IMR-90 (cell line): ENCODE results near the gene RAB27B. TPM values are rescaled to one million over a fixed set of nuclear protein-coding genes. Genes with fewer than 3 reads are reported as not detected.

Experiments
- ATAC-seq: fragments of 200-7000 bp; cut with Tn5 transposase; 2 replicates; pipeline ENCODE4 v1.9.1; 2020; ENCODE audit warnings: low read depth, mild to moderate bottlenecking, moderate library complexity
- BruUV-seq: library from RNA; stranded (reverse); fragments of 400-500 nt; replicated peaks from 2 replicates; lab custom pipeline; 2021; lab: Mats Ljungman, UMichigan
- CTCF ChIA-PET: fragments of 300-600 bp; formaldehyde crosslinking; extraction: SDS; loops from one replicate; lab custom pipeline; 2021; ENCODE audit warnings: antibody characterized with exemption; lab: Yijun Ruan, JAX
- POLR2A ChIA-PET: fragments of 300-600 bp; sonication (Branson Sonifier 250); formaldehyde crosslinking; loops from one replicate; lab custom pipeline; 2022; ENCODE audit warnings: antibody characterized with exemption; ENCODE audit not compliant: unreplicated experiment; lab: Charles Lee
- DNase-seq: peaks from one replicate; pipeline ENCODE4 v3.0.0; 2013
- H2AFZ ChIP-seq: replicated peaks from 2 replicates; pipeline ENCODE3; 2013; ENCODE audit warnings: low read length, mild to moderate bottlenecking; ENCODE audit not compliant: poor library complexity
- H2AK5ac ChIP-seq: 2 replicates; pipeline ENCODE4 v1.6.1; 2013; ENCODE audit warnings: low read depth, low read length, inconsistent platforms
- H2AK9ac ChIP-seq: replicated peaks from 2 replicates; pipeline ENCODE3; 2013; ENCODE audit warnings: mild to moderate bottlenecking, low read depth, low read length, moderate library complexity; ENCODE audit not compliant: poor library complexity
- H2BK120ac ChIP-seq: 2 replicates; pipeline ENCODE4 v1.6.1; 2013; ENCODE audit warnings: low read depth, low read length, inconsistent platforms
- H2BK15ac ChIP-seq: 3 replicates; pipeline ENCODE4 v1.6.1; 2013; ENCODE audit warnings: low read depth, low read length, inconsistent platforms
- H2BK20ac ChIP-seq: 2 replicates; pipeline ENCODE4 v1.6.1; 2013; ENCODE audit warnings: low read depth, mild to moderate bottlenecking, inconsistent platforms, low read length, moderate library complexity
- H2BK5ac ChIP-seq: 2 replicates; pipeline ENCODE4 v1.6.1; 2013; ENCODE audit warnings: mild to moderate bottlenecking, low read depth, low read length, inconsistent platforms; ENCODE audit not compliant: poor library complexity, severe bottlenecking
- H3K14ac ChIP-seq: replicated peaks from 2 replicates; pipeline ENCODE4 v1.6.1; 2013; ENCODE audit warnings: low read depth, low read length, inconsistent platforms
- H3K18ac ChIP-seq: 2 replicates; pipeline ENCODE4 v1.6.1; 2013; ENCODE audit warnings: low read depth, low read length, control low read depth
- H3K23ac ChIP-seq: 2 replicates; pipeline ENCODE4 v1.6.1; 2013; ENCODE audit warnings: low read depth, low read length, inconsistent platforms
- H3K27ac ChIP-seq: 2 replicates; pipeline ENCODE4 v1.5.1; 2013; ENCODE audit warnings: mild to moderate bottlenecking, control low read depth, low read length; ENCODE audit not compliant: insufficient read depth
- H3K27me3 ChIP-seq: 2 replicates; pipeline ENCODE4 v1.6.1; 2013; ENCODE audit warnings: low read length; ENCODE audit not compliant: control insufficient read depth, insufficient read depth
- H3K36me3 ChIP-seq: 2 replicates; pipeline ENCODE4 v1.6.1; 2013; ENCODE audit warnings: low read length, mixed read lengths; ENCODE audit not compliant: control insufficient read depth, insufficient read depth
- H3K4ac ChIP-seq: 2 replicates; pipeline ENCODE4 v1.6.1; 2013; ENCODE audit warnings: low read depth, low read length, inconsistent platforms
- H3K4me1 ChIP-seq: 2 replicates; pipeline ENCODE4 v1.6.1; 2013; ENCODE audit warnings: low read length, mixed read lengths; ENCODE audit not compliant: control insufficient read depth, insufficient read depth
- H3K4me2 ChIP-seq: 2 replicates; pipeline ENCODE4 v1.6.1; 2013; ENCODE audit warnings: low read depth, mild to moderate bottlenecking, control low read depth, low read length, moderate library complexity
- H3K4me3 ChIP-seq: 2 replicates; pipeline ENCODE4 v1.5.1; 2013; ENCODE audit warnings: low read depth, mild to moderate bottlenecking, control low read depth, low read length, moderate library complexity; ENCODE audit not compliant: insufficient read depth
- H3K56ac ChIP-seq: 2 replicates; pipeline ENCODE4 v1.6.1; 2013; ENCODE audit warnings: low read length, inconsistent platforms; ENCODE audit not compliant: insufficient read depth; ENCODE audit errors: extremely low read depth
- H3K79me1 ChIP-seq, 2 experiments: 2 replicates each; pipeline ENCODE4 v1.6.1; 2013; ENCODE audit warnings: low read length in 2 of 2, inconsistent platforms in 1 of 2, low read depth in 1 of 2
- H3K9ac ChIP-seq: 2 replicates; pipeline ENCODE4 v1.6.1; 2013; ENCODE audit warnings: low read depth, low read length, control low read depth
- H3K9me1 ChIP-seq: 2 replicates; pipeline ENCODE4 v1.6.1; 2013; ENCODE audit warnings: low read length, inconsistent platforms; ENCODE audit not compliant: insufficient read depth
- H3K9me3 ChIP-seq: 2 replicates; pipeline ENCODE4 v1.6.1; 2013; ENCODE audit warnings: low read length; ENCODE audit not compliant: control insufficient read depth, insufficient read depth
- H4K20me1 ChIP-seq: 2 replicates; pipeline ENCODE4 v1.6.1; 2013; ENCODE audit warnings: low read length, inconsistent platforms; ENCODE audit not compliant: insufficient read depth
- H4K5ac ChIP-seq: 2 replicates; pipeline ENCODE4 v1.6.1; 2013; ENCODE audit warnings: mild to moderate bottlenecking, low read depth, low read length, control low read depth
- H4K8ac ChIP-seq, 2 experiments: 2 replicates each; pipeline ENCODE4 v1.6.1; 2013; ENCODE audit warnings: low read depth in 2 of 2, low read length in 2 of 2, control low read depth in 1 of 2, inconsistent platforms in 1 of 2
- H4K91ac ChIP-seq: 2 replicates; pipeline ENCODE4 v1.6.1; 2013; ENCODE audit warnings: low read depth, low read length, inconsistent platforms; ENCODE audit not compliant: insufficient read depth
- BHLHE40 ChIP-seq: fragments of 150-350 bp; IDR thresholded peaks from 2 replicates; pipeline ENCODE4 v1.6.1; 2016; ENCODE audit warnings: mild to moderate bottlenecking, low read depth, low read length
- CEBPB ChIP-seq: IDR thresholded peaks from 2 replicates; pipeline ENCODE4 v1.6.1; 2012; ENCODE audit warnings: low read depth, low read length, improper control_type of control experiment
- CHD1 ChIP-seq: IDR thresholded peaks from 2 replicates; pipeline ENCODE4 v1.6.1; 2012; ENCODE audit warnings: low read depth, low read length, improper control_type of control experiment
- CTCF ChIP-seq: conservative IDR thresholded peaks from 2 replicates; pipeline ENCODE4 v1.5.1; 2012; ENCODE audit warnings: mild to moderate bottlenecking, low read depth, low read length, improper control_type of control experiment
- ELK1 ChIP-seq: fragments of 150-350 bp; IDR thresholded peaks from 2 replicates; pipeline ENCODE4 v1.6.1; 2016; ENCODE audit warnings: low read depth, mild to moderate bottlenecking, low read length, moderate library complexity, borderline replicate concordance
- FOS ChIP-seq: fragments of 150-350 bp; IDR thresholded peaks from 2 replicates; pipeline ENCODE4 v1.6.1; 2016; ENCODE audit warnings: low read depth, low read length
- MXI1 ChIP-seq: IDR thresholded peaks from 2 replicates; pipeline ENCODE4 v1.6.1; 2012; ENCODE audit warnings: low read depth, mild to moderate bottlenecking, low read length, moderate library complexity, borderline replicate concordance
- NFE2L2 ChIP-seq: fragments of 150-350 bp; IDR thresholded peaks from 2 replicates; pipeline ENCODE4 v1.6.1; 2016; ENCODE audit warnings: low read depth, mild to moderate bottlenecking, low read length
- POLR2A ChIP-seq: IDR thresholded peaks from 2 replicates; pipeline ENCODE4 v1.6.1; 2012; ENCODE audit warnings: mild to moderate bottlenecking, low read depth, low read length
- RAD21 ChIP-seq: IDR thresholded peaks from 2 replicates; pipeline ENCODE4 v1.6.1; 2012; ENCODE audit warnings: low read length, improper control_type of control experiment
- RCOR1 ChIP-seq: IDR thresholded peaks from 2 replicates; pipeline ENCODE4 v1.6.1; 2012; ENCODE audit warnings: mild to moderate bottlenecking, low read length, improper control_type of control experiment; ENCODE audit not compliant: insufficient replicate concordance
- RFX5 ChIP-seq: IDR thresholded peaks from 2 replicates; pipeline ENCODE4 v1.8.0; 2012; ENCODE audit warnings: low read depth, mild to moderate bottlenecking, low read length, moderate library complexity
- SMC3 ChIP-seq: fragments of 150-350 bp; IDR thresholded peaks from 2 replicates; pipeline ENCODE4 v1.6.1; 2016; ENCODE audit warnings: low read depth, mild to moderate bottlenecking, antibody characterized with exemption, low read length, moderate library complexity
- USF2 ChIP-seq: fragments of 150-350 bp; IDR thresholded peaks from 2 replicates; pipeline ENCODE4 v1.6.1; 2017; ENCODE audit warnings: mild to moderate bottlenecking, antibody characterized with exemption, low read length, low read depth
- WGBS, 2 experiments: methylation state at CpG; one replicate each; pipeline versions ENCODE4 v1.1.5 to v1.1.7; 2013; ENCODE audit warnings: missing lambda C conversion rate in 2 of 2; ENCODE audit not compliant: insufficient read length in 1 of 2; ENCODE audit errors: extremely low coverage in 2 of 2; 5-methylcytosine and 5-hydroxymethylcytosine counted together
- dilution Hi-C: fragments of 300-500 bp; cut with HindIII; formaldehyde crosslinking; loops from one replicate; pipeline ENCODE4 v1.14.3; 2018; ENCODE audit warnings: low sequenced_read_pairs; ENCODE audit not compliant: unreplicated experiment
- in situ Hi-C: fragments of 300-500 bp; cut with MboI; formaldehyde crosslinking; loops from 3 replicates; pipeline ENCODE4 v1.14.3; 2019; ENCODE audit warnings: low sequenced_read_pairs, inconsistent platforms, mixed read lengths
- intact Hi-C: fragments of 100-400 bp; cut with micrococcal nuclease; formaldehyde crosslinking; loops from 2 replicates; pipeline ENCODE4 v1.10.0; 2022
- polyA plus RNA-seq, 3 experiments: library from polyadenylated mRNA; depleted of rRNA; stranded (reverse); fragments of >200 nt; gene quantifications; 2 replicates each; pipeline ENCODE4 v1.2.3, GENCODE V29; 2012; ENCODE audit warnings: low replicate concordance in 1 of 3
- total RNA-seq: library from RNA; depleted of rRNA; stranded (reverse); fragments of >200 nt; gene quantifications from 2 replicates; pipeline ENCODE4 v1.2.3, GENCODE V29; 2012

RAB27B gene
- total and polyA plus RNA-seq, 2 of the 4 experiments (the other 2 are of a cell fraction) = 0.24 to 1.3 TPM

GRCh38 chr18:54859667-54860421 is 31.6 kb downstream of the RAB27B start:
- Histone ChIP-seq H3K36me3 (no peaks in the 10 kb centered on the region), H3K4me1 (no peaks in the 10 kb centered on the region), H2BK15ac (no peak overlapping the region), H3K14ac (no peak overlapping the region), H3K27me3 (no peaks in the 10 kb centered on the region), H4K5ac (no peak overlapping the region), H3K27ac (no peak overlapping the region), H2BK120ac (no peak overlapping the region), H2BK5ac (no peak overlapping the region), H4K8ac (no peak overlapping the region), H3K9me3 (no peaks in the 10 kb centered on the region), H4K91ac (no peak overlapping the region), H2AFZ (no peak overlapping the region), H3K23ac (no peak overlapping the region), H2BK20ac (no peak overlapping the region), H2AK5ac (no peak overlapping the region), H3K18ac (no peak overlapping the region), H3K56ac (no peak overlapping the region), H3K79me1 (no peaks in the 10 kb centered on the region), H2AK9ac (no peak overlapping the region), H3K4me2 (no peak overlapping the region), H3K4me3 (no peak overlapping the region), H3K4ac (no peak overlapping the region), H3K9me1 (0 out of 2 replicates have a peak, but pooled peaks cover 2% of the 10 kb centered on the region), H3K9ac (no peak overlapping the region), H4K20me1 (no peaks in the 10 kb centered on the region)
- intact Hi-C loops (no loop called here), dilution Hi-C loops (no loop called here), in situ Hi-C loops (no loop called here)
- POLR2A ChIA-PET = interaction anchor here (0.6 kb wide), 1 partner anchor 13 kb away, joined by 8 read pairs; no protein-coding TSS in a partner anchor
- TF ChIP-seq RAD21 = no peak
- no peak for TF ChIP-seq CHD1
- TF ChIP-seq MXI1 = no peak
- TF ChIP-seq USF2 = no peak
- TF ChIP-seq CTCF = no peak
- TF ChIP-seq NFE2L2 = no peak
- TF ChIP-seq RFX5 = no peak
- TF ChIP-seq ELK1 = no peak
- TF ChIP-seq BHLHE40 = no peak
- no peak for TF ChIP-seq CEBPB
- no peak for TF ChIP-seq FOS
- TF ChIP-seq POLR2A = no peak
- TF ChIP-seq RCOR1 = no peak
- no peak for TF ChIP-seq SMC3
- BruUV-seq = no TSS peak
- ATAC-seq (no peak), DNase-seq (no peak)
- 86% methylated on average over 2 of the region's 9 CpGs; no CpG with 5 or more reads in 1 of the 2 experiments for WGBS, 2 experiments
- CTCF ChIA-PET = interaction anchor here (0.6 kb wide), 1 partner anchor 234 kb away, joined by 5 read pairs; no protein-coding TSS in a partner anchor
